H1 (cell line): ENCODE measurements around the gene KCNK15. TPM values are rescaled to one million over a fixed set of nuclear protein-coding genes. Genes with fewer than 3 reads are reported as not detected.

Experiments
- CTCF ChIA-PET: fragments of 300-600 bp; sonication (Branson Sonifier 250); formaldehyde crosslinking; loops from one replicate; lab custom pipeline; 2021; ENCODE audit not compliant: partially characterized antibody; lab: Charles Lee
- POLR2A ChIA-PET: fragments of 300-600 bp; sonication (Branson Sonifier 250); formaldehyde crosslinking; loops from one replicate; lab custom pipeline; 2021; ENCODE audit warnings: inconsistent platforms; ENCODE audit not compliant: partially characterized antibody; lab: Charles Lee
- DNase-seq, 2 experiments: peaks; one replicate each; pipeline versions ENCODE4 v3.0.0 to v3.0.0-alpha.2; 2010 to 2022; ENCODE audit warnings: low spot score in 2 of 2, low read depth in 1 of 2, mixed read lengths in 1 of 2
- FAIRE-seq: peaks from 2 replicates; lab custom pipeline; 2011; peaks lifted over from hg19 to GRCh38; lab: Jason Lieb, UNC
- H2AFZ ChIP-seq: 2 replicates; pipeline ENCODE4 v1.8.1; 2012; ENCODE audit warnings: low read length, inconsistent platforms
- H2AK5ac ChIP-seq: 2 replicates; pipeline ENCODE4 v1.6.1; 2013; ENCODE audit warnings: low read depth, low read length
- H2BK120ac ChIP-seq: replicated peaks from 2 replicates; pipeline ENCODE3; 2013; ENCODE audit warnings: low read depth, low read length, inconsistent platforms
- H2BK12ac ChIP-seq: 2 replicates; pipeline ENCODE4 v1.6.1; 2013; ENCODE audit warnings: low read depth, low read length
- H2BK15ac ChIP-seq: 2 replicates; pipeline ENCODE4 v1.6.1; 2013; ENCODE audit warnings: low read length
- H2BK20ac ChIP-seq: 2 replicates; pipeline ENCODE4 v1.6.1; 2013; ENCODE audit warnings: low read length
- H2BK5ac ChIP-seq: 2 replicates; pipeline ENCODE4 v1.6.1; 2013; ENCODE audit warnings: low read depth, low read length
- H3K14ac ChIP-seq: 2 replicates; pipeline ENCODE4 v1.6.1; 2013; ENCODE audit warnings: inconsistent platforms; ENCODE audit not compliant: insufficient read length
- H3K18ac ChIP-seq: 2 replicates; pipeline ENCODE4 v1.6.1; 2013; ENCODE audit warnings: low read length; ENCODE audit errors: extremely low read depth
- H3K23ac ChIP-seq: 2 replicates; pipeline ENCODE4 v1.6.1; 2013; ENCODE audit warnings: inconsistent platforms; ENCODE audit not compliant: insufficient read length
- H3K23me2 ChIP-seq: 2 replicates; pipeline ENCODE4 v1.6.1; 2013; ENCODE audit warnings: low read depth, low read length
- H3K27ac ChIP-seq: 2 replicates; pipeline ENCODE4 v1.6.1; 2011; ENCODE audit warnings: low read depth, low read length, inconsistent platforms
- H3K27me3 ChIP-seq, 4 experiments: replicated peaks in 1 of 4; 1 replicate in 1 of 4; 2 replicates in 3 of 4; pipeline versions ENCODE4 v1.6.1 to v1.8.1; 2011 to 2013; ENCODE audit warnings: low read length in 3 of 4, mild to moderate bottlenecking in 3 of 4, inconsistent platforms in 2 of 4, mixed read lengths in 2 of 4, moderate library complexity in 1 of 4; ENCODE audit not compliant: control insufficient read depth in 3 of 4, insufficient read depth in 3 of 4; ENCODE audit errors: extremely low read depth in 1 of 4
- H3K36me3 ChIP-seq, 4 experiments: 2 replicates each; pipeline versions ENCODE4 v1.6.1 to v1.8.1; 2011 to 2013; ENCODE audit warnings: mild to moderate bottlenecking in 4 of 4, low read length in 3 of 4, moderate library complexity in 2 of 4, control low read depth in 1 of 4, inconsistent platforms in 1 of 4; ENCODE audit not compliant: insufficient read depth in 4 of 4, control insufficient read depth in 2 of 4
- H3K4ac ChIP-seq: replicated peaks from 2 replicates; pipeline ENCODE3; 2013; ENCODE audit warnings: low read length, low read depth, mixed read lengths, inconsistent platforms; ENCODE audit not compliant: insufficient read length
- H3K4me1 ChIP-seq, 4 experiments: replicated peaks in 1 of 4; 1 replicate in 1 of 4; 2 replicates in 3 of 4; pipeline versions ENCODE4 v1.6.1 to v1.8.1; 2011 to 2013; ENCODE audit warnings: low read length in 3 of 4, inconsistent platforms in 2 of 4, mixed read lengths in 1 of 4; ENCODE audit not compliant: insufficient read depth in 4 of 4, control insufficient read depth in 3 of 4
- H3K4me2 ChIP-seq, 2 experiments: 2 replicates each; pipeline versions ENCODE4 v1.6.1 to v1.8.1; 2011 to 2013; ENCODE audit warnings: low read depth in 2 of 2, low read length in 2 of 2, control low read depth in 1 of 2, inconsistent platforms in 1 of 2, mild to moderate bottlenecking in 1 of 2; ENCODE audit not compliant: insufficient read depth in 1 of 2
- H3K4me3 ChIP-seq, 4 experiments: fragments of 200-600, 300-600 bp in 1 of 4; sonication (generic), shearing (Covaris generic), sonication (Bioruptor Twin) in 1 of 4; 2 replicates each; pipeline versions ENCODE4 v1.5.1 to v1.8.1; 2011 to 2016; ENCODE audit warnings: low read length in 4 of 4, low read depth in 3 of 4, control low read depth in 2 of 4, inconsistent platforms in 2 of 4, mild to moderate bottlenecking in 2 of 4, mixed read lengths in 1 of 4, moderate library complexity in 1 of 4; ENCODE audit not compliant: insufficient read depth in 2 of 4; ENCODE audit errors: extremely low read depth in 1 of 4
- H3K56ac ChIP-seq: replicated peaks from 2 replicates; pipeline ENCODE3; 2013; ENCODE audit warnings: low read depth, mild to moderate bottlenecking, mixed read lengths, low read length, inconsistent platforms; ENCODE audit not compliant: insufficient read length
- H3K79me1 ChIP-seq: 2 replicates; pipeline ENCODE4 v1.6.1; 2013; ENCODE audit warnings: low read depth, low read length, control low read depth
- H3K79me2 ChIP-seq, 2 experiments: 2 replicates each; pipeline versions ENCODE4 v1.6.1 to v1.8.1; 2012 to 2013; ENCODE audit warnings: low read length in 2 of 2, mild to moderate bottlenecking in 2 of 2, inconsistent platforms in 1 of 2; ENCODE audit not compliant: insufficient read depth in 2 of 2, control insufficient read depth in 1 of 2
- H3K9ac ChIP-seq, 4 experiments: replicated peaks in 1 of 4; 1 replicate in 1 of 4; 2 replicates in 3 of 4; pipeline versions ENCODE4 v1.6.1 to v1.8.1; 2011 to 2013; ENCODE audit warnings: low read depth in 3 of 4, low read length in 3 of 4, control low read depth in 2 of 4, mild to moderate bottlenecking in 2 of 4, moderate library complexity in 2 of 4, inconsistent platforms in 1 of 4; ENCODE audit errors: extremely low read depth in 1 of 4
- H3K9me3 ChIP-seq, 2 experiments: 2 replicates each; pipeline versions ENCODE4 v1.6.1 to v1.8.1; 2012 to 2013; ENCODE audit warnings: mild to moderate bottlenecking in 2 of 2, moderate library complexity in 2 of 2, control low read depth in 1 of 2, inconsistent platforms in 1 of 2, low read depth in 1 of 2, low read length in 1 of 2, mixed read lengths in 1 of 2; ENCODE audit not compliant: insufficient read depth in 2 of 2
- H4K20me1 ChIP-seq, 2 experiments: replicated peaks in 1 of 2; 2 replicates each; pipeline versions ENCODE3 to v1.8.1; 2011 to 2013; ENCODE audit warnings: inconsistent platforms in 2 of 2, low read length in 2 of 2, mild to moderate bottlenecking in 1 of 2; ENCODE audit not compliant: insufficient read depth in 2 of 2, control insufficient read depth in 1 of 2
- H4K5ac ChIP-seq: 2 replicates; pipeline ENCODE4 v1.6.1; 2013; ENCODE audit warnings: low read length, low read depth, mixed read lengths, inconsistent platforms; ENCODE audit not compliant: insufficient read length
- H4K8ac ChIP-seq: 2 replicates; pipeline ENCODE4 v1.8.0; 2013; ENCODE audit warnings: mild to moderate bottlenecking, moderate library complexity, low read length, inconsistent platforms; ENCODE audit not compliant: insufficient read depth; ENCODE audit errors: extremely low read depth
- H4K91ac ChIP-seq: replicated peaks from 2 replicates; pipeline ENCODE3; 2013; ENCODE audit warnings: low read length, mixed read lengths, inconsistent platforms; ENCODE audit not compliant: insufficient read length
- PHF8 ChIP-seq: fragments of 200-600 bp; sonication (generic); conservative IDR thresholded peaks from 2 replicates; pipeline ENCODE4 v1.7.1; 2012; ENCODE audit warnings: low read depth, mild to moderate bottlenecking, inconsistent platforms, low read length, moderate library complexity
- WGBS, 2 experiments: shearing (Covaris generic) in 1 of 2; methylation state at CpG; one replicate each; pipeline versions ENCODE4 v1.1.6 to v1.1.7; 2013 to 2015; ENCODE audit warnings: low lambda C conversion rate in 2 of 2, mixed read lengths in 2 of 2, inconsistent platforms in 1 of 2, low coverage in 1 of 2, missing lambda C conversion rate in 1 of 2; ENCODE audit not compliant: insufficient replicate concordance in 2 of 2, insufficient coverage in 1 of 2, insufficient read length in 1 of 2; ENCODE audit errors: extremely low coverage in 1 of 2, missing lambda C conversion rate in 1 of 2; 5-methylcytosine and 5-hydroxymethylcytosine counted together
- polyA plus RNA-seq, 7 experiments: library from polyadenylated mRNA; depleted of rRNA in 3 of 7; stranded (reverse) in 5 of 7; unstranded in 2 of 7; fragments of >200 nt in 5 of 7; fragments of 200-250 nt in 2 of 7; gene quantifications; 1 replicate in 5 of 7; 2 replicates in 1 of 7; 4 replicates in 1 of 7; pipeline versions ENCODE4 v1.2.1 to v1.2.3, GENCODE V29; 2011 to 2013; ENCODE audit warnings: missing spikeins in 2 of 7, mixed read lengths in 2 of 7
- total RNA-seq: library from RNA; stranded (reverse); fragmentation: NEBNext Ultra II Directional; extraction: Animal tissue kit (Norgen Biotek cat#: 25700); gene quantifications from 2 replicates; pipeline ENCODE4 v1.2.1, GENCODE V29; 2021

KCNK15 gene
- total and polyA plus RNA-seq, 2 of the 8 experiments (the other 6 are each of a cell fraction or from before 2014, with no cell fraction given): 0.24 to 0.33 TPM

GRCh38 chr20:44707018-44707579 lies 38.6 kb upstream of the KCNK15 start:
- no peaks in the 10 kb centered on the region; a peak in 3 of 7 replicates for H3K4me1 ChIP-seq
- POLR2A ChIA-PET: interaction anchor here (1.2 to 1.3 kb wide), 3 partner anchors 11 to 22 kb away, joined by 3 to 5 read pairs (median 4); no protein-coding TSS in a partner anchor
- H3K79me1 ChIP-seq: no peaks in the 10 kb centered on the region
- 89% methylated on average over 5 of the region's 5 CpGs; no CpG with 5 or more reads in 1 of the 2 experiments for WGBS, 2 experiments
- no peaks in the 10 kb centered on the region for H3K27me3 ChIP-seq
- no peak overlapping the region for H3K4ac ChIP-seq
- no peak overlapping the region for H2BK120ac ChIP-seq
- H3K9ac ChIP-seq: no peak overlapping the region
- no peak overlapping the region for H2AFZ ChIP-seq
- DNase-seq: no peak
- H3K4me3 ChIP-seq: no peak overlapping the region
- no peak for TF ChIP-seq PHF8
- H2BK15ac ChIP-seq: no peak overlapping the region
- H3K27ac ChIP-seq: no peak overlapping the region
- H3K14ac ChIP-seq: no peak overlapping the region
- H3K4me2 ChIP-seq: no peak overlapping the region
- no peaks in the 10 kb centered on the region for H3K9me3 ChIP-seq
- H4K91ac ChIP-seq: no peak overlapping the region
- FAIRE-seq: no peak
- H4K8ac ChIP-seq: no peak overlapping the region
- no peak overlapping the region for H3K23ac ChIP-seq
- no peak overlapping the region for H2BK12ac ChIP-seq
- H4K20me1 ChIP-seq: no peaks in the 10 kb centered on the region
- H3K79me2 ChIP-seq: no peaks in the 10 kb centered on the region
- no peak overlapping the region for H3K18ac ChIP-seq
- H3K56ac ChIP-seq: no peak overlapping the region
- no peak overlapping the region for H2AK5ac ChIP-seq
- no peaks in the 10 kb centered on the region for H3K36me3 ChIP-seq
- CTCF ChIA-PET: interaction anchor here (1.0 to 8.6 kb wide), 3 partner anchors 16 to 22 kb away, joined by 3 to 180 read pairs (median 72); partner anchors contain the start of gene CCN5
- H2BK5ac ChIP-seq: no peak overlapping the region
- no peak overlapping the region for H4K5ac ChIP-seq
- H3K23me2 ChIP-seq: no peaks in the 10 kb centered on the region; the same call in 1 of the 2 replicates
- no peak overlapping the region for H2BK20ac ChIP-seq
